Sigmoid colon (tissue), 3 donors: ENCODE data around the gene FYN.

Experiments
- CTCF ChIP-seq, 4 experiments: fragments of 450-650 bp in 3 of 4; fragments of 200-600 bp in 1 of 4; IDR thresholded peaks; one replicate each; pipeline ENCODE4 v1.5.1; 2016 to 2019; ENCODE audit warnings: antibody characterized with exemption in 4 of 4, mild to moderate bottlenecking in 3 of 4, moderate library complexity in 2 of 4
- POLR2A ChIP-seq, 2 donors: fragments of 450-650 bp; IDR thresholded peaks; one replicate each; pipeline ENCODE4 v1.6.1; 2016; ENCODE audit warnings: antibody characterized with exemption in 2 of 2, mild to moderate bottlenecking in 2 of 2, moderate library complexity in 2 of 2

- no peak for TF ChIP-seq CTCF (IDR thresholded peaks at IDR 0.05)
- no peak for TF ChIP-seq POLR2A (IDR thresholded peaks at IDR 0.05)
Observed at GRCh38 chr6:111880181-111880888, 7.1 kb upstream of the FYN start.
